Endothelial cell (in vitro differentiated cells): ENCODE measurements around the gene MTHFSD. TPM values are rescaled to one million over a fixed set of nuclear protein-coding genes. Genes with fewer than 3 reads are reported as not detected.

Experiments used
- DNase-seq: peaks from one replicate; pipeline ENCODE4 v3.0.0; 2021; ENCODE audit warnings: low spot score
- H3K27ac Mint-ChIP-seq: one replicate; pipeline ENCODE4 v1.8.0; 2021; ENCODE audit warnings: mixed read lengths, inconsistent platforms; ENCODE audit not compliant: unreplicated experiment
- H3K27me3 Mint-ChIP-seq: one replicate; pipeline ENCODE4 v1.8.0; 2021; ENCODE audit warnings: mild to moderate bottlenecking, moderate library complexity, mixed read lengths, inconsistent platforms; ENCODE audit not compliant: unreplicated experiment
- H3K36me3 Mint-ChIP-seq: one replicate; pipeline ENCODE4 v1.8.0; 2021; ENCODE audit warnings: mild to moderate bottlenecking, low read depth, mixed read lengths, inconsistent platforms; ENCODE audit not compliant: unreplicated experiment
- H3K4me1 Mint-ChIP-seq: one replicate; pipeline ENCODE4 v1.8.0; 2021; ENCODE audit warnings: mild to moderate bottlenecking, mixed read lengths, inconsistent platforms; ENCODE audit not compliant: unreplicated experiment
- H3K4me3 Mint-ChIP-seq: one replicate; pipeline ENCODE4 v1.8.0; 2021; ENCODE audit warnings: mild to moderate bottlenecking, mixed read lengths, inconsistent platforms; ENCODE audit not compliant: unreplicated experiment
- H3K9me3 Mint-ChIP-seq: one replicate; pipeline ENCODE4 v1.8.0; 2021; ENCODE audit warnings: mixed read lengths, inconsistent platforms; ENCODE audit not compliant: unreplicated experiment
- CTCF ChIP-seq: fragments of 200-600 bp; sonication (generic); IDR thresholded peaks from one replicate; pipeline ENCODE4 v1.5.0; 2021; ENCODE audit warnings: antibody characterized with exemption; ENCODE audit not compliant: unreplicated experiment
- total RNA-seq: library from RNA; stranded (reverse); fragmentation: NEBNext Ultra II Directional; extraction: Animal tissue kit (Norgen Biotek cat#: 25700); gene quantifications from one replicate; pipeline ENCODE4 v1.2.1, GENCODE V29; 2021; ENCODE audit not compliant: unreplicated experiment

MTHFSD gene
- total RNA-seq, 1 donor from 2014 or later = 30.6 TPM

GRCh38 chr16:86581458-86581857 lies 26.4 kb upstream of the MTHFSD start:
- DNase-seq = no peak
- H3K36me3 Mint-ChIP-seq = peaks cover 4% of the 10 kb centered on the region
- peaks cover 15% of the 10 kb centered on the region for H3K27me3 Mint-ChIP-seq
- H3K4me1 Mint-ChIP-seq = peaks cover 31% of the 10 kb centered on the region
- no peak overlapping the region for H3K27ac Mint-ChIP-seq
- TF ChIP-seq CTCF = no peak
- no peak overlapping the region for H3K4me3 Mint-ChIP-seq
- no peaks in the 10 kb centered on the region for H3K9me3 Mint-ChIP-seq

GRCh38 chr16:86580791-86581170 lies 25.7 kb upstream of the MTHFSD start:
- peaks cover 19% of the 10 kb centered on the region for H3K27me3 Mint-ChIP-seq
- no peak for TF ChIP-seq CTCF
- H3K36me3 Mint-ChIP-seq = peaks cover 4% of the 10 kb centered on the region
- H3K27ac Mint-ChIP-seq = no peak overlapping the region
- no peak for DNase-seq
- no peak overlapping the region for H3K4me3 Mint-ChIP-seq
- H3K4me1 Mint-ChIP-seq = peaks cover 31% of the 10 kb centered on the region
- no peaks in the 10 kb centered on the region for H3K9me3 Mint-ChIP-seq

- Mint-ChIP-seq H3K4me1 (peaks cover 35% of the 10 kb centered on the region), H3K27me3 (peaks cover 19% of the 10 kb centered on the region), H3K27ac (no peak overlapping the region)
These were observed 25.2 kb upstream of the MTHFSD start for GRCh38 chr16:86580063-86580790.

GRCh38 chr16:86579268-86580062 lies 24.4 kb upstream of the MTHFSD start:
- Mint-ChIP-seq H3K27ac (peak overlapping the region; percentile 74), H3K27me3 (peaks cover 22% of the 10 kb centered on the region), H3K9me3 (no peaks in the 10 kb centered on the region), H3K36me3 (peaks cover 5% of the 10 kb centered on the region), H3K4me3 (peak overlapping the region; percentile 90), H3K4me1 (peaks cover 41% of the 10 kb centered on the region)
- no peak for TF ChIP-seq CTCF
- peak; percentile 25 for DNase-seq

More at GRCh38 chr16:86580063-86580790, 25.2 kb upstream of the MTHFSD start:
- Mint-ChIP-seq H3K4me3 (peak overlapping the region; percentile 67), H3K9me3 (no peaks in the 10 kb centered on the region), H3K36me3 (peaks cover 4% of the 10 kb centered on the region)
- DNase-seq = no peak
- no peak for TF ChIP-seq CTCF
